ENCODE data around the gene AEN. TPM values are rescaled to one million over a fixed set of nuclear protein-coding genes. Genes with fewer than 3 reads are reported as not detected.
A peak's percentile ranks its signal among the peaks of the same experiment; 100 is the strongest.

AEN gene
- total RNA-seq, 1 experiment from 2014 or later, result 36.2 TPM

DNA sequence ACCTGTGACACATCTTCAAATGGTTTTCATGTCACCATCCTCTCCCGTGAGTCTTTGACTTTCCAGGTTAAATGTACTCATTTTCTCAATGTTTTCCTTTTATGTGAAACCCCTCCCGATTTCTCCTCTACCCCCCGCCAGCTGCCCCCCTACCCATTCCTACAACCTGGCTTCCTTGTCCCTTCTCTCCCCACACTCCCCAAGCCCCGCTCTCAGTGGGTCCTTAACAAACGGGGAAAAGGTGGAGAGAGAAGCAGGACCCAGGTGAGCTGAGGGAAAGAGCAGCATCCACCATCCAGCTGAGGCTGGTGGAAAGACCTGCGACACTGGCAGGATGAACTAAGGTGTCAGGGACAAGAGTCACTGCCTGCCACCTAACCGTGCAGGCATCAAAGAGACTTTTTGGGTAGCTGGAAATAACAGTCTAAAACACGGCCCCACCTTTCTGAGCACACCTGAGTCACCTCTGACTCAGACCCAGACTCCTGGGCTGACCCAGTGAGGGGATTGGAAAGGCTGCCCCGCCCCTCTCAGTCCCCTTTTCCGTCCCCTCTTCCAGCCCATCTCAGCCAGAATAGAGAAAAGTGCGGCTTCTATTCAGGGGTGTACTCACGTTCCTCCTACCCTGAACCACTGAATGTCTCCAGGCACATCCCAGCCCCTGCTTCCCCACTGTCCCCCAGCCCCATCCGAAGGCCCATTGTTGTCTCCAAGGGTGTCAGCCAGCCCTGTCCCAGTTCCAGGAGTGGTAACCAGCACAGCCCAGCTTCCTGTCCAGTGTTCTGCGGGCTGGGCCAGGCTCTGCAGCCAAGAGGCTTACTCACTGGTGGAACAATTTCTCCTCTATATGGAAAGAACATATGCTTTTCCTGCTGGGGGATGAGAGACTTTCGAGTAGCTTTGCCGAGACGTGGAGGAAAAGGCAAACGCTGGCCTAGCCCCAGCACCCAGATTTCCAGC lies 38.1 kb downstream of the AEN start:
- Histone ChIP-seq H3K4me3 (replicated peaks in 1 of 2; ENCODE audit: low read depth in 1 of 2, low read length in 2 of 2) (no peak overlapping the region), H3K9me2 (ENCODE audit: insufficient read depth) (no peaks in the 10 kb centered on the region), H3K4me1 (ENCODE audit: control insufficient read depth in 1 of 2, insufficient read depth in 2 of 2, low read length in 2 of 2) (peaks cover 6 to 17% of the 10 kb centered on the region in 2 experiments; a peak in 3 of 4 replicates), H3K27ac (ENCODE audit: low read depth, low read length) (no peak overlapping the region), H3K9me3 (ENCODE audit: control insufficient read depth in 1 of 2, insufficient read depth in 1 of 2, low read depth in 1 of 2, low read length in 2 of 2) (no peaks in the 10 kb centered on the region), H2AFZ (ENCODE audit: low read depth, low read length, poor library complexity, severe bottlenecking) (no peak overlapping the region), H3K9ac (ENCODE audit: low read length) (no peak overlapping the region), H3K4me2 (ENCODE audit: low read length) (peak overlapping the region; percentile 59), H4K20me1 (ENCODE audit: insufficient read depth) (no peaks in the 10 kb centered on the region), H3K36me3 (ENCODE audit: control insufficient read depth in 1 of 2, insufficient read depth in 2 of 2, low read length in 2 of 2) (no peaks in the 10 kb centered on the region), H3K27me3 (ENCODE audit: insufficient read depth, low read length) (no peaks in the 10 kb centered on the region), H3K79me2 (ENCODE audit: insufficient read depth, low read length) (no peaks in the 10 kb centered on the region)
- TF ChIP-seq FOSL1 (IDR thresholded peaks at IDR 0.05; ENCODE audit: low read depth), result peak; percentile 77
- TF ChIP-seq JUND (IDR thresholded peaks at IDR 0.05), result peak; percentile 53
- TF ChIP-seq ZFX (IDR thresholded peaks at IDR 0.05), result no peak
- peak; percentile 8 for TF ChIP-seq TCF7L2 (IDR thresholded peaks at IDR 0.05; ENCODE audit: borderline replicate concordance, extremely low read depth, insufficient read depth, insufficient read length)
- ChIA-PET RAD21 (ENCODE audit: low non-redundant PET in 1 of 2, low total read pairs in 2 of 2, uncharacterized antibody in 2 of 2, unreplicated experiment in 2 of 2) (interaction anchor here in 1 of 2 experiments (0.6 kb wide), 1 partner anchor 242 kb away, joined by 4 read pairs; no protein-coding TSS in a partner anchor), POLR2A (interaction anchor here (0.9 kb wide), 1 partner anchor 21 kb away, joined by 3 read pairs; the partner anchor contains the start of gene ISG20), CTCF (interaction anchor here (0.7 to 7.1 kb wide), 3 partner anchors 35 to 235 kb away, joined by 5 to 82 read pairs (median 5); no protein-coding TSS in a partner anchor)
- DNase-seq (ENCODE audit: low read depth, low spot score) (peak; percentile 34), ATAC-seq (peak; percentile 71)
- intact Hi-C loops (cut with micrococcal nuclease), result loop anchor here (5.0 kb wide), 1 partner anchor 238 kb away; the partner anchor contains the start of gene HAPLN3
- no TSS peak for BruUV-seq (replicated peaks)

DNA sequence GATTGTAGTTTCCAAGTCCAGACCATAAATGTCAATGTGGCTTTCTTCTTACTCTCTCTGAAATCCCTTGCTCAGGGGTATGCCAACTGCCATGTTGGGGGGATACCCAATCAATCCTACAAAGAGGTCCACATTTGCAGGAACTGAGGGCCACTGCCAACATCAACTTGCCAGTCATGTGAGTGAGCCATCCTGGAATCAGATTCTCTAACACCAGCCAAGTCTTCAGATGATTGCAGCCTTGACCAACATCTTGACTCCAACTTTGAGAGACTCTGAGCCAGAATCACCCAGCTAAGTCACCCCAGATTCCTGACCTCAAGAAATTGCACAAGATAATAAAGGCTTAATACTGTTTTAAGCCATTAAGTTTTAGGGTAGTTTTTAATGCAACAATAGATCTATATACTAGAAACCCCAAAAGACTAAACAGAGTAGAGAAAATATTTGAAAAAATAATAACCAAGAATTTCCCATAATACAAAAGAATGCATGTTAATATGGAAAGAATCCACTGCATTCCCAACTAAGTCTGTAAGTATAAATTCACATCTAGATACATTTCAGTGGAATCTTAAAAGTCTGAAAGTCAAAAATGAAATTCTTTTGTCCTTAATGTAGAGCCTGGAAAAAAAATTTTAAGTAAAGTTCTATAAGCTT lies 40.0 kb downstream of the AEN start:
- H3K9ac ChIP-seq (ENCODE audit: low read length), result no peak overlapping the region
- H3K27ac ChIP-seq (ENCODE audit: low read depth, low read length), result no peak overlapping the region
- H3K9me2 ChIP-seq (ENCODE audit: insufficient read depth), result no peaks in the 10 kb centered on the region
- ChIA-PET CTCF (interaction anchor here (7.1 kb wide), 1 partner anchor 174 kb away, joined by 82 read pairs; no protein-coding TSS in a partner anchor), RAD21 (ENCODE audit: low non-redundant PET in 1 of 2, low total read pairs in 2 of 2, uncharacterized antibody in 2 of 2, unreplicated experiment in 2 of 2) (no interaction called here), POLR2A (no interaction called here)
- H2AFZ ChIP-seq (ENCODE audit: low read depth, low read length, poor library complexity, severe bottlenecking), result no peak overlapping the region
- ATAC-seq, result no peak
- no peaks in the 10 kb centered on the region for H3K36me3 ChIP-seq (ENCODE audit: control insufficient read depth in 1 of 2, insufficient read depth in 2 of 2, low read length in 2 of 2)
- no peaks in the 10 kb centered on the region for H3K9me3 ChIP-seq (ENCODE audit: control insufficient read depth in 1 of 2, insufficient read depth in 1 of 2, low read depth in 1 of 2, low read length in 2 of 2)
- no peaks in the 10 kb centered on the region for H4K20me1 ChIP-seq (ENCODE audit: insufficient read depth)
- no peak overlapping the region for H3K4me2 ChIP-seq (ENCODE audit: low read length)
- no peaks in the 10 kb centered on the region for H3K27me3 ChIP-seq (ENCODE audit: insufficient read depth, low read length)
- intact Hi-C loops (cut with micrococcal nuclease), result loop anchor here (10.0 kb wide), 1 partner anchor 354 kb away; no protein-coding TSS in a partner anchor
- DNase-seq (ENCODE audit: low read depth, low spot score), result no peak
- H3K4me1 ChIP-seq (ENCODE audit: control insufficient read depth in 1 of 2, insufficient read depth in 2 of 2, low read length in 2 of 2), result peaks cover 6 to 17% of the 10 kb centered on the region in 2 experiments; a peak in 3 of 4 replicates
- H3K4me3 ChIP-seq (replicated peaks in 1 of 2; ENCODE audit: low read depth in 1 of 2, low read length in 2 of 2), result no peak overlapping the region
- H3K79me2 ChIP-seq (ENCODE audit: insufficient read depth, low read length), result no peaks in the 10 kb centered on the region
- no TSS peak for BruUV-seq (replicated peaks)
- TF ChIP-seq ZFX (IDR thresholded peaks at IDR 0.05), result no peak
- no peak for TF ChIP-seq TCF7L2 (IDR thresholded peaks at IDR 0.05; ENCODE audit: borderline replicate concordance, extremely low read depth, insufficient read depth, insufficient read length)
- no peak for TF ChIP-seq POLR2AphosphoS5 (IDR thresholded peaks at IDR 0.05; ENCODE audit: low read depth, low read length)
- no peak for TF ChIP-seq SRF (IDR thresholded peaks at IDR 0.05; ENCODE audit: low read depth)
- TF ChIP-seq, protein P1, sequence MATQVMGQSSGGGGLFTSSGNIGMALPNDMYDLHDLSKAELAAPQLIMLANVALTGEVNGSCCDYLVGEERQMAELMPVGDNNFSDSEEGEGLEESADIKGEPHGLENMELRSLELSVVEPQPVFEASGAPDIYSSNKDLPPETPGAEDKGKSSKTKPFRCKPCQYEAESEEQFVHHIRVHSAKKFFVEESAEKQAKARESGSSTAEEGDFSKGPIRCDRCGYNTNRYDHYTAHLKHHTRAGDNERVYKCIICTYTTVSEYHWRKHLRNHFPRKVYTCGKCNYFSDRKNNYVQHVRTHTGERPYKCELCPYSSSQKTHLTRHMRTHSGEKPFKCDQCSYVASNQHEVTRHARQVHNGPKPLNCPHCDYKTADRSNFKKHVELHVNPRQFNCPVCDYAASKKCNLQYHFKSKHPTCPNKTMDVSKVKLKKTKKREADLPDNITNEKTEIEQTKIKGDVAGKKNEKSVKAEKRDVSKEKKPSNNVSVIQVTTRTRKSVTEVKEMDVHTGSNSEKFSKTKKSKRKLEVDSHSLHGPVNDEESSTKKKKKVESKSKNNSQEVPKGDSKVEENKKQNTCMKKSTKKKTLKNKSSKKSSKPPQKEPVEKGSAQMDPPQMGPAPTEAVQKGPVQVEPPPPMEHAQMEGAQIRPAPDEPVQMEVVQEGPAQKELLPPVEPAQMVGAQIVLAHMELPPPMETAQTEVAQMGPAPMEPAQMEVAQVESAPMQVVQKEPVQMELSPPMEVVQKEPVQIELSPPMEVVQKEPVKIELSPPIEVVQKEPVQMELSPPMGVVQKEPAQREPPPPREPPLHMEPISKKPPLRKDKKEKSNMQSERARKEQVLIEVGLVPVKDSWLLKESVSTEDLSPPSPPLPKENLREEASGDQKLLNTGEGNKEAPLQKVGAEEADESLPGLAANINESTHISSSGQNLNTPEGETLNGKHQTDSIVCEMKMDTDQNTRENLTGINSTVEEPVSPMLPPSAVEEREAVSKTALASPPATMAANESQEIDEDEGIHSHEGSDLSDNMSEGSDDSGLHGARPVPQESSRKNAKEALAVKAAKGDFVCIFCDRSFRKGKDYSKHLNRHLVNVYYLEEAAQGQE (IDR thresholded peaks at IDR 0.05; ENCODE audit: low read depth), result no peak
- TF ChIP-seq EGR1 (IDR thresholded peaks at IDR 0.05; ENCODE audit: low read depth), result no peak
- no peak for TF ChIP-seq CEBPB (IDR thresholded peaks at IDR 0.05; ENCODE audit: low read depth)
- TF ChIP-seq FOSL1 (IDR thresholded peaks at IDR 0.05; ENCODE audit: low read depth), result no peak
- TF ChIP-seq JUND (IDR thresholded peaks at IDR 0.05), result no peak
- TF ChIP-seq, protein P2, sequence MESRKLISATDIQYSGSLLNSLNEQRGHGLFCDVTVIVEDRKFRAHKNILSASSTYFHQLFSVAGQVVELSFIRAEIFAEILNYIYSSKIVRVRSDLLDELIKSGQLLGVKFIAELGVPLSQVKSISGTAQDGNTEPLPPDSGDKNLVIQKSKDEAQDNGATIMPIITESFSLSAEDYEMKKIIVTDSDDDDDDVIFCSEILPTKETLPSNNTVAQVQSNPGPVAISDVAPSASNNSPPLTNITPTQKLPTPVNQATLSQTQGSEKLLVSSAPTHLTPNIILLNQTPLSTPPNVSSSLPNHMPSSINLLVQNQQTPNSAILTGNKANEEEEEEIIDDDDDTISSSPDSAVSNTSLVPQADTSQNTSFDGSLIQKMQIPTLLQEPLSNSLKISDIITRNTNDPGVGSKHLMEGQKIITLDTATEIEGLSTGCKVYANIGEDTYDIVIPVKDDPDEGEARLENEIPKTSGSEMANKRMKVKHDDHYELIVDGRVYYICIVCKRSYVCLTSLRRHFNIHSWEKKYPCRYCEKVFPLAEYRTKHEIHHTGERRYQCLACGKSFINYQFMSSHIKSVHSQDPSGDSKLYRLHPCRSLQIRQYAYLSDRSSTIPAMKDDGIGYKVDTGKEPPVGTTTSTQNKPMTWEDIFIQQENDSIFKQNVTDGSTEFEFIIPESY (IDR thresholded peaks at IDR 0.05; ENCODE audit: extremely low read depth, insufficient replicate concordance, low read length), result no peak
